Ramos (cell line): ENCODE results near the gene ANXA3.
"Not testable (repeated sequence)": the region's sequence is repeated elsewhere in the genome, so short reads cannot be mapped to it uniquely, and the experiment has no call there.

Source experiments
- in situ Hi-C: fragments of 300-500 bp; cut with MboI; formaldehyde crosslinking; loops from one replicate; pipeline ENCODE4 v1.14.3; 2022; ENCODE audit warnings: low sequenced_read_pairs; ENCODE audit not compliant: unreplicated experiment

Gene ANXA3

DNA sequence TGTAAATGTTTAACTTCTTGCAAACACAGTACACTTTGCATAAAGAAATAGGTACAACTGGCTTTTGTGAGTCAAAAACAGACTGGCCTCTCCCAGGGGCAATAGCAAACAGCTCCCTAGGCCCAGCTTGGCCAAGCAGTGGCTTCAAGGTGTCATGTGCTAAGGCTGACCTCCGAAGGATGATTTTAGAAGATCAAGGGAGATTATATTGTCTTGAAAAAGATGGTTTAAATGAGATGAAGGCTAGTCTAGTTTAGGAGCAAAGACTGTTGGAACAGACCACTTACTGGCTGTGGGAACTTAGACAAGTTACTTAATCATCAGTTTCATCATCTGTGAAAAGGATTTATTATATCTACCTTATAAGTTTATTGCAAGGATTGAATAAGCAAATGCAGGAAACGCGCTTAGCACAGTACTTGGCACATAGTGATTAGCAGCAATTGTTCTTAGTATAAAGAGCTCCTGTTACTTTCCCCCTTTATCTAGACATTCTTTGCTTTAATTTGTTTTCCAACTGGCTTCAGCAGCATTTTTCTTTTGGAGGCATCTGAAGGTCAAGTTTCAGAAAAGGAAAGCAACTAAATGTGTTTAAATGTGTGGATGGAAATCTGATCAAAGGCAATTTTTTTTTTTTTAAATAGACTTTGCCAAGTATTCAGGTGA is 17.2 kb downstream of the ANXA3 start:
- in situ Hi-C loops: no loop called here

GRCh38 chr4:78569306-78569821 is 17.8 kb downstream of the ANXA3 start:
- in situ Hi-C loops: no loop called here

GRCh38 chr4:78570117-78570516 is 18.5 kb downstream of the ANXA3 start:
- in situ Hi-C loops: no loop called here

DNA sequence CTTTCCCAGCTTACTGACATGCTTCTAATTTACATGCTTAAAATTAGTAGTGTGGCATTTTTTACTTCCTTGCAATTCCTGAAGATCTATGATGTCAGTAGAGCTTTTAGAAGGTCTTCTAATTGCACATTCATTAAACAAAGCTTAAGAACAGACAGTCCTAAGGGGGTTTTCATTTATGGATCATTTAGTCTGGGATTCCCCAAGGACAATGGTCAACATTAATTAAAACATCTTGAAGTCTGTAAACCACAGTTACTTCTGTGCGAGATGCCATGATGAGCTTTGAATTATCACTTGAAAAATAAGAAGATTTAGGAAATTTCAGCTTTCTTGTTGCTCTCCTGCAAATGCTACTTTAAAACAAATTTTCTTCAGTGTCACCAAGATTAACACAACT is 20.2 kb downstream of the ANXA3 start:
- in situ Hi-C loops: no loop called here

GRCh38 chr4:78578674-78579425 is 27.3 kb downstream of the ANXA3 start:
- in situ Hi-C loops: no loop called here

GRCh38 chr4:78581618-78582017 is 30.0 kb downstream of the ANXA3 start:
- in situ Hi-C loops: no loop called here

- in situ Hi-C loops: no loop called here
Measured at GRCh38 chr4:78584863-78585547, 33.4 kb downstream of the ANXA3 start.

GRCh38 chr4:78585633-78586032 is 34.1 kb downstream of the ANXA3 start:
- in situ Hi-C loops: no loop called here

- in situ Hi-C loops: no loop called here
Measured at GRCh38 chr4:78588894-78589545, 37.5 kb downstream of the ANXA3 start.

GRCh38 chr4:78591404-78591803 is 39.8 kb downstream of the ANXA3 start:
- in situ Hi-C loops: no loop called here

- in situ Hi-C loops: no loop called here
Measured at GRCh38 chr4:78592088-78592783, 40.7 kb downstream of the ANXA3 start.

GRCh38 chr4:78596111-78596742 is 44.7 kb downstream of the ANXA3 start:
- in situ Hi-C loops: no loop called here

DNA sequence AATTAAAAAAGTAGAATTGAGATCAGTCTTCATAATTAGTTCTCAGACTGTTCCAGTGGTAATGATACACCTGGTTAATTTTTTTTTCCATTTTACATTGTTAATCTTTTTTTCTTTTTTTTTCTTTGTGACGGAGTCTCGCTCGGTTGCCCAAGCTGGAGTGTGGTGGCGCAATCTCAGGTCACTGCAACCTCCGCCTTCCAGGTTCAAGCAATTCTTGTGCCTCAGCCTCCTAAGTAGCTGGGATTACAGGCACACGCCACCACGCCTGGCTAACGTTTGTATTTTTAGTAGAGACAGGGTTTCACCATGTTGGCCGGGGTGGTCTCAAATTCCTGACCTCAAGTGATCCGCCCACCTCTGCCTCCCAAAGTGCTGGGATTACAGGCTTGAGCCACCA is 46.9 kb downstream of the ANXA3 start:
- in situ Hi-C loops: not testable (repeated sequence)

GRCh38 chr4:78599147-78599546 is 47.6 kb downstream of the ANXA3 start:
- in situ Hi-C loops: no loop called here

DNA sequence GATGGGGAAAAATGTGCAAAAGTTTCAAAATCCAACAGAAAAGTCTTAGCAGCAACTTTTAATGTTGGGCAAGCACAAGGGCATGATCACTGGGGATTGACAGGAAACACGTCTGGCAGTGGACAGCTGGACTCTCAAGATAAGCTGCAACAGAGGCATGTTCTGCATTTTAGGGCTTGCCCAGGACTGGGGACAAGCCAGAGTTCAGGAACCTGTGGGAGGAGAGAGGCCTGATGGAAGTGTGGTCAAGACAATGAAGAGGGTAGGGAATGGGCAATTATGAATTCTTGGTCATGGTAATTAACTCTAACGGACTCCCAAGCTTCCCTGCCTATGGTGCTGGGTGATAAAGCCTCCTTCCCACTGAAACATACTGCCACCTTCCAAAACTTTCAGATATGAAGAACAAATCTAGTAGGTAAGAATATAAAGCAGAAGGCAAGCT is 48.4 kb downstream of the ANXA3 start:
- in situ Hi-C loops: no loop called here

GRCh38 chr4:78601013-78601412 is 49.4 kb downstream of the ANXA3 start:
- in situ Hi-C loops: no loop called here

GRCh38 chr4:78602334-78602733 is 50.8 kb downstream of the ANXA3 start:
- in situ Hi-C loops: no loop called here

DNA sequence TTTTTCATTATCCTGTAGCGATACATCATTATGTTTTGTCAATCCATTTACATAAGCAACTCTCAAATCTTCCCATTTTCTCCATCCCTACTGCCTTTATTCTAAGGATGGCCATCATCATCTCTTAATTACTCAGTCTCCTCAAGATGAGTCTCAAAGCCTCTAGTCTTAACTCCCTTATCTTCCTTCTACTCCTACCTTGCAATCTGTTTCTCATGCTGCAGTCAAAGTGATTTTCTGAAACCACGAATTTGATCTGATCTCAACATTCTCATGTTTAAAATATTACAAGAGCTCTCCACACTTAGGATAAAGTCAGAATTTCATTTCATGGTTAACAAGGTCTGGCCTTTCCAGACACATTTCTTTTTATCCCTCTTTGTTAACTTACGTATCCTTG is 51.8 kb downstream of the ANXA3 start:
- in situ Hi-C loops: no loop called here

- in situ Hi-C loops: no loop called here
Measured at GRCh38 chr4:78604988-78605387, 53.4 kb downstream of the ANXA3 start.

DNA sequence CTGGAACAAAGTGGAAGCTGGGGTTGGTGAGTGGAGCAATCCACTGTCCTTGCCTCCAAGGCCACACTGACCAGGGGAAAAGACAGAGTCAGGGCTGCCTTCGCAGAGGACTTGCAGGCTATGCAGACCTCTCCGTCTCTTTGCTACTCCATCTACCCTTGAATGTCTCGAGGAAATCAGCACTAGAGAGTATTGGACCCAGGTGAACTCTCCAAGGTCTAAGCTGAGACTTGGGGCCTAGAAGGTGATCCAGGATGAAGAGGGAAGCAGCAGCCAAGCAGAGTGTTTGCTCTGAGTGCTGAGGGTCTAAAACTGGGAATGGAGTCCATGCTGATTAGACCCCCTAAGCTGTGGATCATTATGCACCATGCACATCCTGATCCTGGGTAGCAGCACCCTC is 54.5 kb downstream of the ANXA3 start:
- in situ Hi-C loops: no loop called here
